Lower leg skin (tissue), 4 donors: Measurements from ENCODE around the gene TRPM3. TPM values are rescaled to one million over a fixed set of nuclear protein-coding genes. Genes with fewer than 3 reads are reported as not detected.

Experiments
- DNase-seq, 2 donors: peaks; one replicate each; pipeline ENCODE4 v3.0.0-alpha.2; 2019; ENCODE audit warnings: low spot score in 2 of 2
- H3K4me3 ChIP-seq: fragments of 200-600 bp; sonication (generic); 2 replicates; pipeline ENCODE4 v1.5.1; 2017; ENCODE audit warnings: mild to moderate bottlenecking, low read depth; ENCODE audit not compliant: poor library complexity, severe bottlenecking
- POLR2A ChIP-seq, 2 donors: fragments of 450-650 bp; IDR thresholded peaks; one replicate each; pipeline ENCODE4 v1.6.1; 2016 to 2017; ENCODE audit warnings: antibody characterized with exemption in 2 of 2, mild to moderate bottlenecking in 1 of 2, moderate library complexity in 1 of 2
- WGBS, 2 donors: methylation state at CpG; one replicate each; pipeline ENCODE4 v1.1.5; 2018; 5-methylcytosine and 5-hydroxymethylcytosine counted together
- intact Hi-C: fragments of 100-400 bp; cut with DNase I; formaldehyde crosslinking; loops from one replicate; pipeline ENCODE4 v1.15.0; 2023; ENCODE audit warnings: low total_unique reads
- total RNA-seq, 4 donors: library from RNA; depleted of rRNA; stranded (reverse); fragments of >200 nt; gene quantifications; one replicate each; pipeline ENCODE4 v1.1.0, GENCODE V29; 2016
- TF ChIP-seq, protein P1 (sequence below), 3 donors: fragments of 450-650 bp; IDR thresholded peaks; one replicate each; pipeline ENCODE4 v1.5.1; 2016; ENCODE audit warnings: antibody characterized with exemption in 3 of 3, mild to moderate bottlenecking in 3 of 3, moderate library complexity in 2 of 3

TRPM3 gene
- total RNA-seq, 4 donors from 2014 or later: 0.10 to 0.29 TPM; not detected in 2

DNA sequence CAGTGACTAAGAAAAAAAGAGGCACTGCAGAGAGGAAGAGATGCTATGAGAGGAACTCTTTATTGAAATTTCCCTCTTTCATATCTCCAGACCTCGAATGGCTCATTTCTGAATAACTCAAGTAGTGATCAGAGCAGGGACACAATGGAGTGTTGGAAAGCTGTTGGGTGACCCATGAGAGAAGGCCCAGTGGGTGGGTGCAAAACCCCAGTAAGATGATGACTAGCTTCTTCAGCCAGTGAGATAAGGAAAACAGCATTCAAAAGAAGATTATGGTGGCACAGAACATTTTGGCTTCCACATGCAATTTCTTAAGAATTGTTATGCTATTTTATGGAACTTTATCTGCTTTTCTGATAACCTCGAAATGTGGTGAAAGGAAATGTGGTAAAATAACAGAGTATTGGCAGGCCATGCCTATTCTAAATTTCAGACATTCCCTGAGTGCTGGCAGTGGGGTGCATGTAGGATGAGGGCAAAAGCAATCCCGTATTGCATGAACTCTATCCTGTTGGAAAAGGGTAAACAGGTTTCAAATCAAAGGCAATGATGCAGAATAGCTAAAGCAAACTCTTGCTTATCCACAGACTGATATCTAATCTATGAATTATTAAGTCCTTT lies 579.0 kb downstream of the TRPM3 start:
- WGBS, 2 donors: 88 to 90% methylated on average over 3 of the region's 3 CpGs
- no peak overlapping the region for H3K4me3 ChIP-seq
- TF ChIP-seq POLR2A (IDR thresholded peaks at IDR 0.05): no peak
- TF ChIP-seq, protein P1, sequence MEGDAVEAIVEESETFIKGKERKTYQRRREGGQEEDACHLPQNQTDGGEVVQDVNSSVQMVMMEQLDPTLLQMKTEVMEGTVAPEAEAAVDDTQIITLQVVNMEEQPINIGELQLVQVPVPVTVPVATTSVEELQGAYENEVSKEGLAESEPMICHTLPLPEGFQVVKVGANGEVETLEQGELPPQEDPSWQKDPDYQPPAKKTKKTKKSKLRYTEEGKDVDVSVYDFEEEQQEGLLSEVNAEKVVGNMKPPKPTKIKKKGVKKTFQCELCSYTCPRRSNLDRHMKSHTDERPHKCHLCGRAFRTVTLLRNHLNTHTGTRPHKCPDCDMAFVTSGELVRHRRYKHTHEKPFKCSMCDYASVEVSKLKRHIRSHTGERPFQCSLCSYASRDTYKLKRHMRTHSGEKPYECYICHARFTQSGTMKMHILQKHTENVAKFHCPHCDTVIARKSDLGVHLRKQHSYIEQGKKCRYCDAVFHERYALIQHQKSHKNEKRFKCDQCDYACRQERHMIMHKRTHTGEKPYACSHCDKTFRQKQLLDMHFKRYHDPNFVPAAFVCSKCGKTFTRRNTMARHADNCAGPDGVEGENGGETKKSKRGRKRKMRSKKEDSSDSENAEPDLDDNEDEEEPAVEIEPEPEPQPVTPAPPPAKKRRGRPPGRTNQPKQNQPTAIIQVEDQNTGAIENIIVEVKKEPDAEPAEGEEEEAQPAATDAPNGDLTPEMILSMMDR (IDR thresholded peaks at IDR 0.05): no peak
- no peak for DNase-seq
- intact Hi-C loops: loop anchor here (10.0 kb wide), 1 partner anchor 48 kb away; no protein-coding TSS in a partner anchor

DNA sequence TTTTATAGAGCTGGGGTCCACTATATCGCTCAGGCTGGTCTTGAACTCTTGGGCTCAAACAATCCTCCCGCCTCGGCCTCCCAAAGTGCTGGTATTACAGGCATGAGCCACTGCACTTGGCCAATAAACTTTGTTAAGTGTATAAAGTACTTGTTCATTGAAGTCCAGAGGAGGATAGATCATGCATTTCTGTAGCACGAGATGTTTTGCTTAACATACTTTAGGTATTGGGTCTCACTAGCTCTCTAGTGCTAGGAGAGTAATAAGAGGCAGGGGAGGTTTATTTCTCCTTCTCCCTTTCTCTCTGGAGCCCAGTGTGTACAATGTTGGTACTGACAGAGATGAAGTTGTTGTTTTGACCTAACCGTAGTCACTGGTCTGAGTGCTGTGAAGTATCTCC lies 581.4 kb downstream of the TRPM3 start:
- H3K4me3 ChIP-seq: no peak overlapping the region
- TF ChIP-seq, protein P1 (IDR thresholded peaks at IDR 0.05): no peak
- no peak for TF ChIP-seq POLR2A (IDR thresholded peaks at IDR 0.05)
- intact Hi-C loops: loop anchor here (10.0 kb wide), 1 partner anchor 45 kb away; no protein-coding TSS in a partner anchor
- DNase-seq: no peak
- WGBS, 2 donors: 88 to 98% methylated on average over 5 of the region's 5 CpGs

DNA sequence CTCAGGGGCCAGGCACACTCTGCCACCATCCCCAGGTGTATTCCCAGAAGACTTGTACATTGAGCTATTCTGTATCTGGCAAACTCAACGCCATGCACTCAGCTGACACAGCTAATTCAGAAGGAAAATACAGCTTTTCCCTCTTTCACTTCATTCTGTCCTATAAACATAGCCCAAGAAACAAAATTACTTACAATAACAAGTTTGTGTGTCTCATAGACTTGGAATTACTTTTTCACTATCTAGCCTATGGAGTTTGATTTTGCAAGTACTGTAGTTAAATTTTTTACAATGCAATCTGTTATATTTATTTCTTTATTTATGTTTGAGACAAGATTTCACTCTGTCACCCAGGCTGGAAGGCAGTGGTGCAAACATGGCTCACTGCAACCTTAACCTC lies 581.9 kb downstream of the TRPM3 start:
- DNase-seq: no peak
- 59 to 71% methylated on average over 1 of the region's 1 CpG for WGBS, 2 donors

DNA sequence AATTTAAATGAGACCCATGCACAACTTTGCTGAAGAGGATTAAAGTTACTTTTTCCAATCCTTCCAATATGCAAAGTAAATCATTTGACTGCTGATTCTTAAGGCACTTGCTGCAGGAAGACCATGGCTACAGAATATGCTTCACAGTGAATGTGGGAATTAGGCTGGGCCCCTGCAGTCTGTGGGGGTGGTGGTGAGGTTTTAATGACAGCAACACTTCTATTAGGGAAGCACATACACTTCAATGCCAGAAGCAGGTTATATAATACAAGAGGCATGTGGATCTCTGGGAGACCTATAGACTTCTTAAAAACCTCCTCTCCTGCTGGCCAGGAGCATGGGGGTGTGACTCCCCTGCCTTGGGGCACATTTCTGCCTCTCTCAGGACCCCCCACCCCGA lies 582.4 kb downstream of the TRPM3 start:
- 71 to 82% methylated on average over 1 of the region's 1 CpG for WGBS, 2 donors
- H3K4me3 ChIP-seq: no peak overlapping the region
- no peak for DNase-seq
- TF ChIP-seq POLR2A (IDR thresholded peaks at IDR 0.05): no peak
- TF ChIP-seq, protein P1 (IDR thresholded peaks at IDR 0.05): no peak
- intact Hi-C loops: no loop called here

More for the DNA sequence above, 581.9 kb downstream of the TRPM3 start:
- TF ChIP-seq, protein P1 (IDR thresholded peaks at IDR 0.05): no peak
- intact Hi-C loops: no loop called here
- H3K4me3 ChIP-seq: no peak overlapping the region

DNA sequence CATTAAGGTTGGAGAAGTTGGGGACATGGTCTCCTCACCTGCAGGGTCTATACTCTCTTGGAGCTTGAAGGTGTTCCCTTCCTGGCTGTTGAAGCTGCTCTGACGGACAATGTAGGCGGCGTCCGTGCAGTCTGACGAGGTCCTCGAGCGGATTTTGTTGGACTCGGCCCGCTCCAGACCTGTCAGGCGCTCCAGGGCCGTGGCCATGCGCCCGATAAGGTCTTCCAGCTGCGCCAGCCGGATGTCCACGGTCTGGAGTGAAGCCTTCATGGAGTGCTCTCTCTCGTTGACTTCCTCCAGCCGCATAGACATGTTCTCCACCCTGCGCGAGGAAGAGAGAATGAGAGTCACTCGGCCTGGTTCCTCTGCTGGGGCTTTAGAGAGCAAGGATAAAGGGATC lies 584.3 kb downstream of the TRPM3 start:
- intact Hi-C loops: no loop called here
- no peak for DNase-seq
- H3K4me3 ChIP-seq: no peak overlapping the region
- TF ChIP-seq POLR2A (IDR thresholded peaks at IDR 0.05): no peak
- 97% methylated on average over 21 of the region's 21 CpGs for WGBS, 2 donors

DNA sequence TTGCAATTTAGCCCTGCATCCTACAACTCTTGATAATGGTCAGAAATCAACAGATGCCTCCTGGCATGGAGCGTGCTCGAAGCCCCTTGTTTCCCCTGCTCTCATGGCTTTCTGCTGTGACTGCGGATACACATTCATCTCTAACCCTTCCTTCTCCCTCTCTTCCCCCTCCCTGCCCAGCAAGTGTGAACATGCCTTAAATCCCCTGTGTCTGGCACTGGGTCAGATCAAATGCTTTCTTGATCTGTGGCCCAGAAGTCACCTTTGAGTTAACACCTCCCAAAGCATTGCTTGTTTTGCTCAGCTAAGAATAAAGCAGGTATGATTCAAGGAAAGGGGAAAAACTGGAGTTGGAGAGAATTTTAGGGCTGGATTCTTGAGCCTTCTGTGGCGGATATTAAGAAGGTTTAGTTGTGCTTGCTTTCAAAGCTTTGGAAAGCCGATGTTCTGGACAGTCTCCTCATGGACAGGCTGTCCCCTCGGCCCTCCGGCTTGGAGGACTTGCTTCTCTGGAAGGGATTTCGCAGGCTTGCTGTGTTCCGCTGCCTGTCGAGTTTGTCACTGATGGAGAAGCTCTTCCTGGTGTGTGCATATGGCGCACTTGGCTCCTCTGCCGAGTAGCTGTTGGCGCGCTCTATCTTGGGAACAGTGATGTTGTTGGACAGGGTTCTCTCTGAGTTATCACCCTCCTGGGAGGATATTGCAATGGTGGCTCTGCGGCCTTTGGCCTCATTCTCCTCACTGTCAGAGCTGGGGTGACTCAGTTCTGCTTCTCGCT lies 585.7 kb downstream of the TRPM3 start:
- 84 to 87% methylated on average over 15 to 16 of the region's 16 CpGs for WGBS, 2 donors
- TF ChIP-seq, protein P1 (IDR thresholded peaks at IDR 0.05): no peak
- no peak for TF ChIP-seq POLR2A (IDR thresholded peaks at IDR 0.05)
- intact Hi-C loops: no loop called here

More for the DNA sequence above, 585.7 kb downstream of the TRPM3 start:
- DNase-seq: no peak
- no peak overlapping the region for H3K4me3 ChIP-seq
